ENCODE measurements around the gene R3HDM2.

DNA sequence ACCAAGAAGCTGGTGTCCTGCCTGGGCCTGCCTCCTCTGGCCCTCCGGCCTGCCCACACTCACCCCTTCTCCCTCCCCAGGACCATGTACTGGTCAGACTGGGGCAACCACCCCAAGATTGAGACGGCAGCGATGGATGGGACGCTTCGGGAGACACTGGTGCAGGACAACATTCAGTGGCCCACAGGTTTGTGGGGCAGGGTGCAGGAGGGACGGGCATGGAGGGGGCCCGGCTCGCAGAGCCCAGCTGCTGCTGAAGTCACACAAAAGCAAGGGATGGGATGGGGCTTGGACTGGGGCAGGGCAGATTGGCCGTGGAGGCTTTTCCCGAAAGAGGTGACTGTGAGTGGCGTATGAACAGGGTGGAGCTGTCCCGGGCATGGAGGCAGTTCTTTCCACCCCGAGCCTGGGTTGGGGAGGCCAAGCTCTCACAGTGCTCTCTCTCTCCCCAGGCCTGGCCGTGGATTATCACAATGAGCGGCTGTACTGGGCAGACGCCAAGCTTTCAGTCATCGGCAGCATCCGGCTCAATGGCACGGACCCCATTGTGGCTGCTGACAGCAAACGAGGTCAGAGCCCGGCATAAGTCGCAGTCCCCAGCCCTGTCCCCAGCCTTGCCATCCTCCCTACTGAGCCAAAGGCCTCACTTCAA lies 222.1 kb downstream of the R3HDM2 start:
- TF ChIP-seq, protein P1, sequence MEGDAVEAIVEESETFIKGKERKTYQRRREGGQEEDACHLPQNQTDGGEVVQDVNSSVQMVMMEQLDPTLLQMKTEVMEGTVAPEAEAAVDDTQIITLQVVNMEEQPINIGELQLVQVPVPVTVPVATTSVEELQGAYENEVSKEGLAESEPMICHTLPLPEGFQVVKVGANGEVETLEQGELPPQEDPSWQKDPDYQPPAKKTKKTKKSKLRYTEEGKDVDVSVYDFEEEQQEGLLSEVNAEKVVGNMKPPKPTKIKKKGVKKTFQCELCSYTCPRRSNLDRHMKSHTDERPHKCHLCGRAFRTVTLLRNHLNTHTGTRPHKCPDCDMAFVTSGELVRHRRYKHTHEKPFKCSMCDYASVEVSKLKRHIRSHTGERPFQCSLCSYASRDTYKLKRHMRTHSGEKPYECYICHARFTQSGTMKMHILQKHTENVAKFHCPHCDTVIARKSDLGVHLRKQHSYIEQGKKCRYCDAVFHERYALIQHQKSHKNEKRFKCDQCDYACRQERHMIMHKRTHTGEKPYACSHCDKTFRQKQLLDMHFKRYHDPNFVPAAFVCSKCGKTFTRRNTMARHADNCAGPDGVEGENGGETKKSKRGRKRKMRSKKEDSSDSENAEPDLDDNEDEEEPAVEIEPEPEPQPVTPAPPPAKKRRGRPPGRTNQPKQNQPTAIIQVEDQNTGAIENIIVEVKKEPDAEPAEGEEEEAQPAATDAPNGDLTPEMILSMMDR (IDR thresholded peaks at IDR 0.05) = no peak
- TF ChIP-seq ZNF121 (CRISPR knock-in tag; IDR thresholded peaks at IDR 0.05) = no peak
- TF ChIP-seq, protein P2, sequence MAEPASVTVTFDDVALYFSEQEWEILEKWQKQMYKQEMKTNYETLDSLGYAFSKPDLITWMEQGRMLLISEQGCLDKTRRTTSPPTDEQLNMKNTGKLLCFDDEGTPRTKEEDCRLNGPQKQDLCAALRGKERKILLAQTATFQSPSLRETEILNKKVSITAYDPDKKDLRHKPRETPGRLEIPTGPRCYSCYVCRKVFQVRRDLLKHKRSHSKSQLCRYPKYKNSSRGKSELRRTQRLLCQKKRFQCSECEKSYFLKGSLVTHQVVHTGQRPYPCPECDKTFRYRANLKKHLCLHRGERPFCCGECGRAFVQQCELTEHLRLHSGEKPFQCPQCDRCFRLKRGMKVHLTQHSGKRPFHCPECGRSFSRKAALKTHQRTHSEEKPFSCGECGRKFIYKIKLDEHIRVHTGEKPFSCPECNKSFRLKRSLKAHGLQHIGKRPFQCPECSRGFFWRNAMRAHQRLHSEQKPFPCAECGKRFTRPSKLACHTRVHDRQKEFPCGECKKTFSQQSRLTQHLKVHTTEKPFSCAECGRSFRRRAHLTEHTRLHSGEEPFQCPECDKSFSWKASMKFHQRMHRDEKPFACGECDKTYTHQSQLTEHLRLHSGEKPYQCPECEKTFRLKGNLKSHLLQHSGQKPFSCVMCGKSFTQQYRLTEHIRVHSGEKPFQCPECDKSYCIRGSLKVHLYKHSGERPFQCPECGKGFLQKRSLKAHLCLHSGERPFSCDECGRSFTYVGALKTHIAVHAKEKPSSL (CRISPR knock-in tag; conservative IDR thresholded peaks at IDR 0.05) = no peak
- TF ChIP-seq, protein P3, sequence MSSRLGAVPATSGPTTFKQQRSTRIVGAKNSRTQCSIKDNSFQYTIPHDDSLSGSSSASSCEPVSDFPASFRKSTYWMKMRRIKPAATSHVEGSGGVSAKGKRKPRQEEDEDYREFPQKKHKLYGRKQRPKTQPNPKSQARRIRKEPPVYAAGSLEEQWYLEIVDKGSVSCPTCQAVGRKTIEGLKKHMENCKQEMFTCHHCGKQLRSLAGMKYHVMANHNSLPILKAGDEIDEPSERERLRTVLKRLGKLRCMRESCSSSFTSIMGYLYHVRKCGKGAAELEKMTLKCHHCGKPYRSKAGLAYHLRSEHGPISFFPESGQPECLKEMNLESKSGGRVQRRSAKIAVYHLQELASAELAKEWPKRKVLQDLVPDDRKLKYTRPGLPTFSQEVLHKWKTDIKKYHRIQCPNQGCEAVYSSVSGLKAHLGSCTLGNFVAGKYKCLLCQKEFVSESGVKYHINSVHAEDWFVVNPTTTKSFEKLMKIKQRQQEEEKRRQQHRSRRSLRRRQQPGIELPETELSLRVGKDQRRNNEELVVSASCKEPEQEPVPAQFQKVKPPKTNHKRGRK (CRISPR knock-in tag; IDR thresholded peaks at IDR 0.05; ENCODE audit: borderline replicate concordance) = no peak
- no peak for TF ChIP-seq FOXP1 (CRISPR knock-in tag; IDR thresholded peaks at IDR 0.05; ENCODE audit: borderline replicate concordance)
- no peak for TF ChIP-seq SMAD3 (CRISPR knock-in tag; IDR thresholded peaks at IDR 0.05; ENCODE audit: borderline replicate concordance)
- TF ChIP-seq JUN (CRISPR knock-in tag; IDR thresholded peaks at IDR 0.05) = no peak
- TF ChIP-seq, protein P4, sequence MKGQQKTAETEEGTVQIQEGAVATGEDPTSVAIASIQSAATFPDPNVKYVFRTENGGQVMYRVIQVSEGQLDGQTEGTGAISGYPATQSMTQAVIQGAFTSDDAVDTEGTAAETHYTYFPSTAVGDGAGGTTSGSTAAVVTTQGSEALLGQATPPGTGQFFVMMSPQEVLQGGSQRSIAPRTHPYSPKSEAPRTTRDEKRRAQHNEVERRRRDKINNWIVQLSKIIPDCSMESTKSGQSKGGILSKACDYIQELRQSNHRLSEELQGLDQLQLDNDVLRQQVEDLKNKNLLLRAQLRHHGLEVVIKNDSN (CRISPR knock-in tag; IDR thresholded peaks at IDR 0.05) = no peak
- no peak for TF ChIP-seq CREB1 (CRISPR knock-in tag; IDR thresholded peaks at IDR 0.05)
- TF ChIP-seq MXD4 (CRISPR knock-in tag; IDR thresholded peaks at IDR 0.05; ENCODE audit: borderline replicate concordance) = no peak
- TF ChIP-seq ELF4 (CRISPR knock-in tag; IDR thresholded peaks at IDR 0.05; ENCODE audit: low read depth) = no peak

Measured in WTC11 (cell line).